K562 (cell line): ENCODE measurements around the gene ZSCAN25. TPM values are rescaled to one million over a fixed set of nuclear protein-coding genes. Genes with fewer than 3 reads are reported as not detected.
A peak's percentile ranks its signal among the peaks of the same experiment; 100 is the strongest.

ENCODE experiments used
- CEBPB ChIP-seq: fragments of 450-650 bp; IDR thresholded peaks from 2 replicates; pipeline ENCODE4 v1.6.1; 2016; ENCODE audit warnings: missing genetic modification characterization, missing compliant biosample characterization
- CHCHD3 ChIP-seq: fragments of 250-450 bp; sonication (Bioruptor Pico); IDR thresholded peaks from 2 replicates; pipeline ENCODE4 v2.1.2; 2022; ENCODE audit warnings: mild to moderate bottlenecking
- CXXC5 ChIP-seq: fragments of 250-450 bp; sonication (Bioruptor Pico); IDR thresholded peaks from 2 replicates; pipeline ENCODE4 v1.8.0; 2022; ENCODE audit warnings: inconsistent platforms, mild to moderate bottlenecking, moderate library complexity
- E2F3 ChIP-seq: fragments of 250-450 bp; sonication (Bioruptor Pico); IDR thresholded peaks from 2 replicates; pipeline ENCODE4 v1.4.0; 2020; ENCODE audit warnings: mild to moderate bottlenecking
- FOXP1 ChIP-seq: sonication (generic); formaldehyde crosslinking; IDR thresholded peaks from 2 replicates; pipeline ENCODE4 v1.8.0; 2022; ENCODE audit warnings: mild to moderate bottlenecking, missing genetic modification reagents
- ILK ChIP-seq: fragments of 450-650 bp; IDR thresholded peaks from 2 replicates; pipeline ENCODE4 v1.6.1; 2016; ENCODE audit warnings: missing genetic modification characterization, low read depth, mild to moderate bottlenecking, missing compliant biosample characterization, moderate library complexity, borderline replicate concordance
- KHSRP ChIP-seq: fragments of 450-650 bp; IDR thresholded peaks from 2 replicates; pipeline ENCODE4 v1.6.1; 2017
- RFX1 ChIP-seq: fragments of 450-650 bp; IDR thresholded peaks from 2 replicates; pipeline ENCODE4 v1.6.1; 2016; ENCODE audit warnings: mild to moderate bottlenecking, moderate library complexity
- polyA plus RNA-seq, 8 experiments: library from polyadenylated mRNA; depleted of rRNA in 4 of 8; stranded (reverse) in 5 of 8; unstranded in 3 of 8; fragments of >200 nt; fragmentation: Nextera tagmentation in 2 of 8; fragmentation: Illumina TruSeq in 1 of 8; extraction: Ambion mirVana in 2 of 8; extraction: Trizol in 1 of 8; gene quantifications; 2 replicates each; pipeline versions ENCODE4 v1.2.1 to v1.2.3, GENCODE V29; 2011 to 2014; ENCODE audit warnings: inconsistent platforms in 1 of 8, missing spikeins in 1 of 8
- total RNA-seq, 7 experiments: library from RNA; depleted of rRNA in 6 of 7; stranded (reverse); fragments of >200 nt in 6 of 7; fragmentation: Illumina TruSeq in 2 of 7; extraction: Trizol in 2 of 7; gene quantifications; 2 replicates each; pipeline versions ENCODE4 v1.2.1 to v1.2.3, GENCODE V29; 2011 to 2021; ENCODE audit warnings: low replicate concordance in 1 of 7
- TF ChIP-seq, protein P1 (sequence below): fragments of 250-450 bp; sonication (Bioruptor Pico); IDR thresholded peaks from 2 replicates; pipeline ENCODE4 v1.4.0; 2020
- TF ChIP-seq, protein P2 (sequence below): fragments of 450-650 bp; IDR thresholded peaks from 2 replicates; pipeline ENCODE4 v1.6.1; 2017; ENCODE audit warnings: mild to moderate bottlenecking, moderate library complexity
- TF ChIP-seq, protein P3 (sequence below), 2 experiments: fragments of 450-650 bp; IDR thresholded peaks; 2 replicates each; pipeline ENCODE4 v1.6.1; 2018; ENCODE audit warnings: mild to moderate bottlenecking in 2 of 2, low read depth in 1 of 2; ENCODE audit not compliant: partially characterized antibody in 2 of 2
- TF ChIP-seq, protein P4 (sequence below): sonication (generic); formaldehyde crosslinking; IDR thresholded peaks from 2 replicates; pipeline ENCODE4 v1.8.0; 2022; ENCODE audit warnings: mild to moderate bottlenecking, low read depth, missing genetic modification reagents
- TF ChIP-seq, protein P5 (sequence below): fragments of 250-450 bp; sonication (Bioruptor Pico); IDR thresholded peaks from 2 replicates; pipeline ENCODE4 v1.4.0; 2020

Gene ZSCAN25
- total and polyA plus RNA-seq, 9 of the 15 experiments (the other 6 are each of a cell fraction or from before 2014, with no cell fraction given): 0.94 to 18.4 (median 12.8) TPM

DNA sequence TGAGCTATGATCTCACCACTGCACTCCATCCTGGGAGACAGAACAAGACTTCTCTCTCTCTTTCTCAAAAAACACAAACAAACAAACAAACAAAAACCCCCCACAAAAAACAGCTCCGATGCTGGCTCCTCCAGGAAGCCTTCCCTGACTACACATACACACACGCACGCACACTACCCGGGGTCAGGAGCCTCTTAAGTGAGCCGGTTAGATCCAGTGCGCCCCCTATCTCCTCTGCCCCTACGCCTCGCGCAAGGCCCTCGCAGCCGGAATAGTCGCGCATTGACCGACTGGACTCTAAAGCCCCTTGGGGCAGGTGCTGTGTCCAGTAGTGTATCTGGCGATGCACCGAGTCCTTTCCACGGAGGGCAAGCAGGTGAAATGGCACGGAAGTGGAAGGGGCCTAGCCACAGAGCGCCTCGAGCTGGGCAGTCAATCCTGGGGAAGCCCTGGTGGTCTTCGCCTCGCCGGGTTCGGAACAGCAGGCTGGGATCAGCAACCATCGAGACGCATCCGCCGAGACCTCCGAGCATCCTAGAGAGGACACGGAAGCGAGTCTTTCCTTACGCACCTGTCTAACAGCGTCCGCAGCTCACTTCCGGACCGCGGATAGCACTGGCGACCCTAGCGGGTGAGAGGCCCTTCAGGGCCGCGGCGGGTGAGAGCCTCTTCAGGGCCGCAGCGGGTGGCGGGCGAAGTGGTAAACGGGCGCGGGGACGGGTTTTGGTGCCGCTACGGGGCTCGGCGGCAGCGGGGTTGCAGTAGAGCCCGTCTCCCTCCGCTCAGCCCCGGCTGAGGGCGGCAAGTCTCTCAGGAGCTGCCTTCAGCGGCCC lies at the start of gene ZSCAN25 (continued):
- TF ChIP-seq, protein P1, sequence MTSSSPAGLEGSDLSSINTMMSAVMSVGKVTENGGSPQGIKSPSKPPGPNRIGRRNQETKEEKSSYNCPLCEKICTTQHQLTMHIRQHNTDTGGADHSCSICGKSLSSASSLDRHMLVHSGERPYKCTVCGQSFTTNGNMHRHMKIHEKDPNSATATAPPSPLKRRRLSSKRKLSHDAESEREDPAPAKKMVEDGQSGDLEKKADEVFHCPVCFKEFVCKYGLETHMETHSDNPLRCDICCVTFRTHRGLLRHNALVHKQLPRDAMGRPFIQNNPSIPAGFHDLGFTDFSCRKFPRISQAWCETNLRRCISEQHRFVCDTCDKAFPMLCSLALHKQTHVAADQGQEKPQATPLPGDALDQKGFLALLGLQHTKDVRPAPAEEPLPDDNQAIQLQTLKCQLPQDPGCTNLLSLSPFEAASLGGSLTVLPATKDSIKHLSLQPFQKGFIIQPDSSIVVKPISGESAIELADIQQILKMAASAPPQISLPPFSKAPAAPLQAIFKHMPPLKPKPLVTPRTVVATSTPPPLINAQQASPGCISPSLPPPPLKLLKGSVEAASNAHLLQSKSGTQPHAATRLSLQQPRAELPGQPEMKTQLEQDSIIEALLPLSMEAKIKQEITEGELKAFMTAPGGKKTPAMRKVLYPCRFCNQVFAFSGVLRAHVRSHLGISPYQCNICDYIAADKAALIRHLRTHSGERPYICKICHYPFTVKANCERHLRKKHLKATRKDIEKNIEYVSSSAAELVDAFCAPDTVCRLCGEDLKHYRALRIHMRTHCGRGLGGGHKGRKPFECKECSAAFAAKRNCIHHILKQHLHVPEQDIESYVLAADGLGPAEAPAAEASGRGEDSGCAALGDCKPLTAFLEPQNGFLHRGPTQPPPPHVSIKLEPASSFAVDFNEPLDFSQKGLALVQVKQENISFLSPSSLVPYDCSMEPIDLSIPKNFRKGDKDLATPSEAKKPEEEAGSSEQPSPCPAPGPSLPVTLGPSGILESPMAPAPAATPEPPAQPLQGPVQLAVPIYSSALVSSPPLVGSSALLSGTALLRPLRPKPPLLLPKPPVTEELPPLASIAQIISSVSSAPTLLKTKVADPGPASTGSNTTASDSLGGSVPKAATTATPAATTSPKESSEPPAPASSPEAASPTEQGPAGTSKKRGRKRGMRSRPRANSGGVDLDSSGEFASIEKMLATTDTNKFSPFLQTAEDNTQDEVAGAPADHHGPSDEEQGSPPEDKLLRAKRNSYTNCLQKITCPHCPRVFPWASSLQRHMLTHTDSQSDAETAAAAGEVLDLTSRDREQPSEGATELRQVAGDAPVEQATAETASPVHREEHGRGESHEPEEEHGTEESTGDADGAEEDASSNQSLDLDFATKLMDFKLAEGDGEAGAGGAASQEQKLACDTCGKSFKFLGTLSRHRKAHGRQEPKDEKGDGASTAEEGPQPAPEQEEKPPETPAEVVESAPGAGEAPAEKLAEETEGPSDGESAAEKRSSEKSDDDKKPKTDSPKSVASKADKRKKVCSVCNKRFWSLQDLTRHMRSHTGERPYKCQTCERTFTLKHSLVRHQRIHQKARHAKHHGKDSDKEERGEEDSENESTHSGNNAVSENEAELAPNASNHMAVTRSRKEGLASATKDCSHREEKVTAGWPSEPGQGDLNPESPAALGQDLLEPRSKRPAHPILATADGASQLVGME (CRISPR knock-in tag): no peak
- TF ChIP-seq, protein P2, sequence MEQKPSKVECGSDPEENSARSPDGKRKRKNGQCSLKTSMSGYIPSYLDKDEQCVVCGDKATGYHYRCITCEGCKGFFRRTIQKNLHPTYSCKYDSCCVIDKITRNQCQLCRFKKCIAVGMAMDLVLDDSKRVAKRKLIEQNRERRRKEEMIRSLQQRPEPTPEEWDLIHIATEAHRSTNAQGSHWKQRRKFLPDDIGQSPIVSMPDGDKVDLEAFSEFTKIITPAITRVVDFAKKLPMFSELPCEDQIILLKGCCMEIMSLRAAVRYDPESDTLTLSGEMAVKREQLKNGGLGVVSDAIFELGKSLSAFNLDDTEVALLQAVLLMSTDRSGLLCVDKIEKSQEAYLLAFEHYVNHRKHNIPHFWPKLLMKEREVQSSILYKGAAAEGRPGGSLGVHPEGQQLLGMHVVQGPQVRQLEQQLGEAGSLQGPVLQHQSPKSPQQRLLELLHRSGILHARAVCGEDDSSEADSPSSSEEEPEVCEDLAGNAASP: no peak
- TF ChIP-seq CXXC5: peak; percentile 98
- no peak for TF ChIP-seq CEBPB (tag)
- TF ChIP-seq, protein P3, sequence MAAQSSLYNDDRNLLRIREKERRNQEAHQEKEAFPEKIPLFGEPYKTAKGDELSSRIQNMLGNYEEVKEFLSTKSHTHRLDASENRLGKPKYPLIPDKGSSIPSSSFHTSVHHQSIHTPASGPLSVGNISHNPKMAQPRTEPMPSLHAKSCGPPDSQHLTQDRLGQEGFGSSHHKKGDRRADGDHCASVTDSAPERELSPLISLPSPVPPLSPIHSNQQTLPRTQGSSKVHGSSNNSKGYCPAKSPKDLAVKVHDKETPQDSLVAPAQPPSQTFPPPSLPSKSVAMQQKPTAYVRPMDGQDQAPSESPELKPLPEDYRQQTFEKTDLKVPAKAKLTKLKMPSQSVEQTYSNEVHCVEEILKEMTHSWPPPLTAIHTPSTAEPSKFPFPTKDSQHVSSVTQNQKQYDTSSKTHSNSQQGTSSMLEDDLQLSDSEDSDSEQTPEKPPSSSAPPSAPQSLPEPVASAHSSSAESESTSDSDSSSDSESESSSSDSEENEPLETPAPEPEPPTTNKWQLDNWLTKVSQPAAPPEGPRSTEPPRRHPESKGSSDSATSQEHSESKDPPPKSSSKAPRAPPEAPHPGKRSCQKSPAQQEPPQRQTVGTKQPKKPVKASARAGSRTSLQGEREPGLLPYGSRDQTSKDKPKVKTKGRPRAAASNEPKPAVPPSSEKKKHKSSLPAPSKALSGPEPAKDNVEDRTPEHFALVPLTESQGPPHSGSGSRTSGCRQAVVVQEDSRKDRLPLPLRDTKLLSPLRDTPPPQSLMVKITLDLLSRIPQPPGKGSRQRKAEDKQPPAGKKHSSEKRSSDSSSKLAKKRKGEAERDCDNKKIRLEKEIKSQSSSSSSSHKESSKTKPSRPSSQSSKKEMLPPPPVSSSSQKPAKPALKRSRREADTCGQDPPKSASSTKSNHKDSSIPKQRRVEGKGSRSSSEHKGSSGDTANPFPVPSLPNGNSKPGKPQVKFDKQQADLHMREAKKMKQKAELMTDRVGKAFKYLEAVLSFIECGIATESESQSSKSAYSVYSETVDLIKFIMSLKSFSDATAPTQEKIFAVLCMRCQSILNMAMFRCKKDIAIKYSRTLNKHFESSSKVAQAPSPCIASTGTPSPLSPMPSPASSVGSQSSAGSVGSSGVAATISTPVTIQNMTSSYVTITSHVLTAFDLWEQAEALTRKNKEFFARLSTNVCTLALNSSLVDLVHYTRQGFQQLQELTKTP (IDR thresholded peaks at IDR 0.05; ENCODE audit: low read depth in 1 of 2, partially characterized antibody in 2 of 2): peak in 1 of 2 experiments; percentile 61
- TF ChIP-seq RFX1: no peak
- no peak for TF ChIP-seq E2F3 (CRISPR knock-in tag)
- no peak for TF ChIP-seq CHCHD3 (CRISPR knock-in tag)
- TF ChIP-seq FOXP1: peak; percentile 95
- no peak for TF ChIP-seq KHSRP
- TF ChIP-seq ILK: no peak
- TF ChIP-seq, protein P4, sequence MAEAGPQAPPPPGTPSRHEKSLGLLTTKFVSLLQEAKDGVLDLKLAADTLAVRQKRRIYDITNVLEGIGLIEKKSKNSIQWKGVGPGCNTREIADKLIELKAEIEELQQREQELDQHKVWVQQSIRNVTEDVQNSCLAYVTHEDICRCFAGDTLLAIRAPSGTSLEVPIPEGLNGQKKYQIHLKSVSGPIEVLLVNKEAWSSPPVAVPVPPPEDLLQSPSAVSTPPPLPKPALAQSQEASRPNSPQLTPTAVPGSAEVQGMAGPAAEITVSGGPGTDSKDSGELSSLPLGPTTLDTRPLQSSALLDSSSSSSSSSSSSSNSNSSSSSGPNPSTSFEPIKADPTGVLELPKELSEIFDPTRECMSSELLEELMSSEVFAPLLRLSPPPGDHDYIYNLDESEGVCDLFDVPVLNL (CRISPR knock-in tag): 0 out of 2 replicates have a peak, but pooled peaks have one; percentile 56
- TF ChIP-seq, protein P5, sequence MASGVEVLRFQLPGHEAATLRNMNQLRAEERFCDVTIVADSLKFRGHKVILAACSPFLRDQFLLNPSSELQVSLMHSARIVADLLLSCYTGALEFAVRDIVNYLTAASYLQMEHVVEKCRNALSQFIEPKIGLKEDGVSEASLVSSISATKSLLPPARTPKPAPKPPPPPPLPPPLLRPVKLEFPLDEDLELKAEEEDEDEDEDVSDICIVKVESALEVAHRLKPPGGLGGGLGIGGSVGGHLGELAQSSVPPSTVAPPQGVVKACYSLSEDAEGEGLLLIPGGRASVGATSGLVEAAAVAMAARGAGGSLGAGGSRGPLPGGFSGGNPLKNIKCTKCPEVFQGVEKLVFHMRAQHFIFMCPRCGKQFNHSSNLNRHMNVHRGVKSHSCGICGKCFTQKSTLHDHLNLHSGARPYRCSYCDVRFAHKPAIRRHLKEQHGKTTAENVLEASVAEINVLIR: peak; percentile 61; the same call in 1 of the 2 replicates
